ENCODE measurements around the gene IFFO2.

GRCh38 chr1:19000065-19000464 is 43.6 kb upstream of the IFFO2 start:
- no peak for TF ChIP-seq POLR2A (IDR thresholded peaks at IDR 0.05)
- no peak for TF ChIP-seq CTCF (IDR thresholded peaks at IDR 0.05)
- no peak for TF ChIP-seq POLR2AphosphoS5 (IDR thresholded peaks at IDR 0.05)
